ENCODE data around the gene TMEM184A. TPM values are rescaled to one million over a fixed set of nuclear protein-coding genes. Genes with fewer than 3 reads are reported as not detected.

The TMEM184A gene
- total RNA-seq, 1 experiment from 2014 or later, result 1.7 TPM

DNA sequence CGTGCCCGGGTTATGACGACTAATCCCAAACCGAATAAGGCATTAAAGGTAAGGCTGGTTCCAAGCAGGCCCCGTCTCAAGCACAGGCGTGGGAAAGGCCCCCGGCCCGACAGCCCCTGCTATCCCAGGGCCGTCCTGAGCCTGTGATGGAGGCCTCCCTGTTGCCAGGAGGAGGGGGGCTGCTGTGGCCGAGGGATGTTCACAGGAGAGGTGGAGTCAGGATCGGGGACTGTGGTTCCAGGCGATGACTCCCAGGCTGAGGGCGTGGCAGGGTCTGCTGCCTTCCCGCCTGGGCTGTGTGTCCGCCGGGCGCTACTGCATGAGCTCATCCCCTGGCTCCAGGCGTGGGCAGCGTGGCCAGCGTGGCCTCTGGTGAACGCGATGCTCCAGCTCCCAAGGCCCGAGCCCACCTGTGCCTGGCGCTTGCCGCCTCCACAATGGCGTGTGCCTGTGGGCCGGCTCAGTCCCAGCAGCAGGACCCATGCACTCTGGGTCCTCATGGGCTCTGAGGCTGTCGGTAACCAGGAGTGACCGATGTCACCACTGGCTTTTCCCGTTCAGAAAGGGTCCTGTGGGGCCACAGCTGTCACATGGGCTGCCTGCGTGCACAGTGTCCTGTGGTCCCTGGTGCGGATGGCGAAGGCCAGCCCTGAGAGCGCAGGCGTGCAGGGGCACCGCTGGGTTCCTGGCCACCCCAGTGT, 16.7 kb downstream of the TMEM184A start:
- peak; percentile 62 for DNase-seq (ENCODE audit: low read depth)

DNA sequence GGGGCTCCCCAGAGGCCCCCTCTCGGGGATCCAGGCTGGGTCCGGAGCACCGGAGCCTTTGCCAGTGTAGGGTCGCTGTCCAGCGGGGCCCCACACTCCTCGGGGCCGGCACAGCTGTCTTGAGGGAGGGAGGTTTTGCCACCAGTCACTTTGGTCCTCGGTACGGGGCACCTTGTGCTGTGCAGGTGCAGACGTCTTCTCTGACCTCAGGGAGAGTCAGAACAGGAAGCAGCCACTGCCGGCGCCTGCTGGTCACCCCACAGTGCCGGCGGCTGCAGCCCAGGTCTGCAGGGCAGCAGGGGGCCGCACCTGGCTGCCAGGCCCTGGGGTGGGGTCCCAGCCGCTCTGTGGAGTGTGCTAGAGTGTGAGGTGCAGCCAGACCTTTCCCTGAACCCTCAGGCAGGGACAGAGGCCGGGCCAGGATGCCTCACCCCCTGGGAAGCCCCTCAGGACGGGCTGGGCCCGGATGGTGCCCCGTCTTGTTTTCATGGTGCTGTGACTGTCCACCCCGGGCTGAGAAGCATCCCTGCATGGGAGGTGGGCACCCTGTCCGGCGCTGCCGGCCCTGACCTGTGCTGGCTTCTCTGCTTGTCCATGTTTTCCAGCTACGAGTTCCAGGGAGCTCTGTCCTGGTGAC, 17.3 kb downstream of the TMEM184A start:
- peak; percentile 33 for DNase-seq (ENCODE audit: low read depth)

DNA sequence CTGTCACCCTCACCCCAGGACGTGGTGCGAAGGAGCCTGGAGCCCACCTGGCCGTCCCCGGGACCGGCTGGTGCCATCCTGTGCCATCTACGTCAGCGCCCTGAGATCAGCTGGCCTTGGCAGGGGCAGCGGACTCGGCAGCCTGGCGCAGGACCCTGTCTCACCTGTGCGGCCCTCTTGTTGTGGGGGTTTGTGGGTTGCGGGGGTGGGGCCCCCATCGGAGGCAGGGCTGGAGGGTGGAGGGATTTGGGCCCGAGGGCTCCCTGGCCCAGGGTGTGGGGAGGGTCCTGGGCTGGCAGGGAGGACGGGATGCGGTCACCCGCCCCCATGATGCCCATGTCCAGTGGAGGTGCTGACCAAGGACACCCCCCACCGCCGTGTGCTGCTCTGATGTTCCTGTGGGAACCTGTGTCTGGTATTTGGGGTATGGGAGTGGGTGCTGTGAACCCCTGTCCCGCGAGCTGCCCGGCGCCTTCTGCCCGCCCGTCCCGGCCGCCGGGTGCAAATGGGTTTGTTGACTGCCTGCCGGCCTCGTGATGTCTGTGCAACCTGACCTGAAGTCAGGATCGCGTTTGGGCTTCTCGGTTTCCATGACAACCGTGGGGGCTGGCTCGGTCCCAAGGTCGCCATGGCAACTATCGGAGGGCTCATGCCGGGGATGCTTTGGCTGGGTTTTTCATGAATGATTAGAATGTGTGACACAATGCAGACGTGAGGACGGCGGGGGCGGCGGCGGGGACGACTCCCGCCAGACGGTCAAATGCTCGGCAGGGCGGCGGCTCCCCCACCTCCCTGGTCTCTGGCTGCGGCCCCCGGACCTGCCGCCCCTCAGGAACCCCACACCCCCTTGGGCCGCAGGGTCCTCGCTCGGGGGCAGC, 18.2 kb downstream of the TMEM184A start:
- peak; percentile 97 for DNase-seq (ENCODE audit: low read depth)

DNA sequence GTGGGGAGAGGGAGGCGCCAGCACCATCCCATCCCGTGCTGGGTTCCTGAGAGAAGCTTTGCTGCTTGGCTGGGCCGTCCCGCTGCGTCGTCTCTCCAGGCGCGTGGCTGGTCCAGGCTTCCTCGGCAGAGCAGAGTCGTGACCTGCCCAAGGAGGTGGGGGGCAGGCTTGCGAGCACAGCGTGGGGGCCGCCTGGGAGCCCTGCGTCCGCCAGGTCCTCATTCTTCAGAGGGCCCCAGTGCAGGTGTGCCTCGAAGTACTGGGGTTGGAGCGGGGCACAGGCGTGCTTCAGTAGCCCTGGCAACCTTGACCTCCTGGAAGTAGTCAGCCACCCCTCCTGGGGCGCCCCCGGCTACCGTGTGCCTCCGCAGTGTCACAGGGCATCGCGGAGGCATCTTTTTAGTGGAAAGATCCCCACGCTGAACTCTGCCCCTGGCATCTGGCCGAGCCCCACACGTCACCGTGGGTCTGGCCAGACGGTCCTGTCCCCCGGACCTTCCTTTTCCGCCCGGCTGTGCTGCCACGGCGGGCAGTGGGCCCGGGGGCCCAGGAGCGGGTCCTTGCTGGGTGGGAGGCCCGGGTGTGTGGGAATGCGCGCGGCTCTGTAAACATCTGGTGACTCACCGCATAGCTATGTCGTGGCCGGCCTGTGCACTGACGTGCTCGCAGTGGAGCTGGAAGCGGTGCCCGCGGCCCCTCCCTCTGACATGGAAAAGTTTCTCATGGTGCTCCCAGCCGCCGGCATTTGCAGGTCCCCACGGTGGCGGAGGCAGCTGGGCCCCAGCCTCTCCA, 19.1 kb downstream of the TMEM184A start:
- DNase-seq (ENCODE audit: low read depth), result peak; percentile 99

DNA sequence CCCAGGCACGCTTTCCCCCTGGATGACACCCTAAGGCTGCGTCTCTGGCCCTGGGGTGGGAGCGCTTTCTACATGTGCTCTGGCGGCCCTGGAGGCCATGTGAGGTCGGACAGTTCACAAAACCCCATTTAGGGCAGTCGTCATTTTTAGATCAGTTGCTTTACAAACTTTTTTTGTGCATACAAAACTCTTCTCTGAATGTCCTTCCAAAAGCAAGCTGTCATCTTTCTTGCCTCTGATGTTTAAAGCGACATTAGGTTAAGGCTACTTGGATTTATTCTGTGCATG, 19.6 kb downstream of the TMEM184A start:
- DNase-seq (ENCODE audit: low read depth), result no peak

DNA sequence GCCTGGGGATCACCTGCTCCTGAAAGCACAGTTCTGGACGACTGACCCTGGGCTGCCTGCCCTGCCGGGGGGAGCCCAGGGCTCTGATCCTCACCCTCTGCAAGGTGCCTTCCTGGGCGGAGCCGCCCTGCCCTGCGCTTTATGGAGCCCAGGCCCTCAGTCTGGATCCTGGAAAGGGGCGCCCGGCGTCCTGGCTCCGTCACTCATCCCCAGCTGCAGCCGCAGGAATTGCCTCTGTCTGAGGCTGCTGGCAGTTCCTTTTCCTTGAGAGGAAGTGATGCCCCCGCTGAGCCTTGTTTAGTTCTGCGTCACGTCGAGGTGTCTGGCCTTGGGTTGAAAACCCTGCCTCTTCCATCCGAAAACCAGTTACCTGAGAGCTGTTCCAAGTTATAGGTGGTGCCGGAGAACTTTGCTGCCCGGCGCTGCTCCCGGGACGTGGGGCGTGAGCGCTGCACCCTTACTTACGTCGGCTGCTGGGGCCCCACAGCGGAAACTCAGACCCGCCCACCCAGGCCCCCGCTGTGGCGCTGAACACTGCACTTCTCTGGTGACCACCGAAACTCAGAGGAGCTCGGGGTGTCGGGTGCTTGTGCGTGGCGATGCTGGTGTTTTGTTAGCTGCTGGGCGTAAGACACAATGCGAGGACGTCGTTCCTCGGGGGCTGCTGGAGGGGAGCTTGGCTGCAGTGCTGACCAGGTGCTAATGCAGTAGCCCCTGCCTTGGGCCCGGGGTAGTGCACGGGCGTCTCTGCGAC, 20.1 kb downstream of the TMEM184A start:
- peak; percentile 9 for DNase-seq (ENCODE audit: low read depth)

DNA sequence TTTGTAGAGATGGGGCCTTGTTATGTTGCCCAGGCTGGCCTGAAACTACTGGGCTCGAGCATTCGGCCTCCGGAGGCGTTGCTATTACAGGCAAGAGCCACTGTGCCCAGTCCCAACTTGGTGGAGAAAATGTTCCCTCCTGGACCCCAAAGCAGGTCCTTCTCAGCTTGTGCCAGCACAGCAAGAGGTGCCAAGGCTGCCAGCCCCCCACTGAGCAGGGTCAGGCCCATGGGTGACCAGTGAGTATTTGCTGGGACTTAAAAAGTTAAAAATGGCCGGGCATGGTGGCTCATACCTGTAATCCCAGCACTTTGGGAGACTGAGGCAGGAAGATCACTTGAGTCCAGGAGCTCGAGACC, 20.9 kb downstream of the TMEM184A start:
- no peak for DNase-seq (ENCODE audit: low read depth)

DNA sequence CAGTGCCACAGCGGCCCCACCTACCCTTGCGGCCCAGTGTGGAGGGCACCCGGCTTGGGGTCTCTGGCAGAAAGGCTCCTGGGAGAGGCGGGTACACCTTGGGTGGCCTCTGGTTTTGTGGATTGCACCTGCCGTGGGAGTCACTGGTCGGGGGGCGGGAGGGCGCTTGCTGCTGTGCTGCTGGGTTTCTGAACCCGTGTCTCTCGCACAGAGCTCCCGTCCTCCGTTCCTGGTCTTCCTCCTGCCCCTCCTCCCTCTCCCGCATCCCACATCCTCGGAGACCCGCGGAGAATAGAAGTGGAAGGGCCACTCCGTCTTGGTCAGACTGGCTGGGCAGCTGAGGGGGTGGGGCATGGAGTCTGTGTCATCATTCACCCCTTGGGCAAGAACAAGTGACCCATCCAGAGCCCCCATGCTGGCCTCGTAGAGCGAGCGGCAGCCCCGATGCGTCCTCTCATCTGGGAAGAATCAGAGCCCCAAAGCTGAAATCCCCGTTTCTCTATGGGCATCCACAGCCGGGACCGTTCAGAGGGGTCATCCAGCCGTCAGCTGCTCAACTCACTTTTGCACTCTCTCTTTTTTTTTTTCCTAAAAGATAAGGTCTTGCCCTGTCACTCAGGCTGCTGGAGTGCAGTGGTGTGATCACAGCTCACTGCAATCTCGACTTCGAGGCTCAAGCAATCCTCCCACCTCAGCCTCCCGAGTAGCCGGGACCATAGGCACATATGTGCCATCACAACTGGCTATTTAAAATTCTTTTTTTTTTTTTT, 21.5 kb downstream of the TMEM184A start:
- DNase-seq (ENCODE audit: low read depth), result peak; percentile 14

DNA sequence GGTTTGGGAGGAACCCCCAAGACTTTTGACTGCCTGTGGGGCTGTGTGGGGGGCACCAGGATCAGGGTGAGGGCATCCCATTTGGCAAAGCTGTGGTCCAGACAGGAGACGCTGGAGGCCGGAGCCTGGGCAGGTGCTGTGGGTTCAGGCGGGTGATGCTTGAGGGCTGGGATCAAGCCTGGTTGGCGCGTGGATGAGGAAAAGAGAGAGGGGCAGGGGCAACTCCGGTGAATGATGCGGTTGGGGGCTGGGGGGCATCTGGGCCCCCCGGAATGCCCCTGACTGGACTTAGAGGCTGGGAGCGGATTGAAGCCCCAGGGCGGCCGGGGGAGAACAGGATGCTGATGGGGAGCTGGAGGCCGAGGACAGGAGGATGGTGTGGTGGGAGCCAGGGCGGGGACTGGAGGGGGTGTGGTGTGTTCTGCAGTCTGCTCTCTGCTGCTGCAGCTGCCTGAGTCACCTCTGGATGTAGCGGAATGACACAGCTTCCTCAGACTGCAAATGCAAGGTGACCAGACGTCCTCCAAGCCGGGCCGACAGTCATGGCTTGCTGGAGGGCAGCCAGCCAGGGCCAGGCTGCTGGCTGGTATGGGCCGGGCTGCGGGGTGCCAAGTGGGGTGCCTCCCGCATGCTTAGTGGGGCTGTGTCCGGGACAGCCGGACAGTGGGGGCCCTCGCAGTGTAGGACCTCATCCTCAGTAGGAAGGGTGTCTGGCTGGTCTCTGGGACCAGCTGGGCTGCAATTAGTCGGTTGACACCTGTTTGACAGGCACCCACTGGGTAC, 22.3 kb downstream of the TMEM184A start:
- peak; percentile 97 for DNase-seq (ENCODE audit: low read depth)

DNA sequence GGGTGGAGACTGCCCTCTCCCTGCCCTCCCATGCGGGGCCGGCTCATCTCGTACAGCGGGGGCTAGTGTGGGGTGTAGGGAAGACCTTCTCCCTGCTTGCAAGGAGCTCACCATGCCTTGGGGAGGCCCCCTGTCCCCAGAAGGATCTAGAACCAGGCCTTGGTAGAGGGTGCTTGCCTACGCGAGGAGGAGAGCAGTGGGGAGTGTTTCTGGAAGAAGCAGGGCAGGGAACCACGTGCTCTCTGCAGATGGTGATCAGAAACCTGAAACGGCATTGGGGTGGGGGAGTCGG, 22.8 kb downstream of the TMEM184A start:
- no peak for DNase-seq (ENCODE audit: low read depth)

DNA sequence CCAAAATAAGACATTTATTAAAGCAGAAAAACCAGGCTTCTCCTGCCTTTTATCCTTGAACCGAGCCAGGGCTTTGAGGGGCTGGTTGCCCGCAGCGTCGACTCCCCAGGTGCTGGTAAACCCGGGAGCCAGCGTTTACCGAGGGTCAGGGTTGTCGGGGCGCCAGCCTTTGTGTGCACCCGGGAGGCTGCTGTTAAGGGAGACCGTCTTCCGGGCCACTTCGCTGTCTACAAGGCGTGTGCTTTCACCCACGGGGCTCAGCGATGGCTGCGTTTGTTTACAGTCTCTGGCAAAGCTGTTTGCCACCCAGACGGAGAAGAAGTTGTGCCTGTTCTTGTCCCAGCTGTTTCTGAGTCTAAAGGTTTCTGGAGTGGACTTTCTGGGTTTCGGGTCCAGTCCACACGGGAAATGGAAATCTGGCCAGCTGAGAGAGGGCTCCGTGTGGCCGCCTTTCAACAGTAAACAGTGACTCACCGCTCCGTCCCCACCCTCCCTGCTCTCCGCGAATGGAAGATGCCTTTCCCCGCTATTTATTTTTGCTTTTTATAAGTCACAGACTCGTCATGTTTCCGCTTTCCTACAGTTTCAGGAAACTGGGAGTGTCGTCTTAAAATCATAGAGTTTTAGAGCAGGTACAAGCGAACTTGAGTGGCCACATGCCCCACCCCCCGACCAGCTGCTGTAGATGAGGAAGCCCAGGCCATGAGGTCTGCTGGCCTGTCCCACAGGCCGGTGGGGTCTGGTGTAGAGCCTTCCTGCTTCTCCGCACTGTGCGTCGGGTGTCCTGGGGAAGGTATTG, 23.4 kb downstream of the TMEM184A start:
- DNase-seq (ENCODE audit: low read depth), result peak; percentile 95

DNA sequence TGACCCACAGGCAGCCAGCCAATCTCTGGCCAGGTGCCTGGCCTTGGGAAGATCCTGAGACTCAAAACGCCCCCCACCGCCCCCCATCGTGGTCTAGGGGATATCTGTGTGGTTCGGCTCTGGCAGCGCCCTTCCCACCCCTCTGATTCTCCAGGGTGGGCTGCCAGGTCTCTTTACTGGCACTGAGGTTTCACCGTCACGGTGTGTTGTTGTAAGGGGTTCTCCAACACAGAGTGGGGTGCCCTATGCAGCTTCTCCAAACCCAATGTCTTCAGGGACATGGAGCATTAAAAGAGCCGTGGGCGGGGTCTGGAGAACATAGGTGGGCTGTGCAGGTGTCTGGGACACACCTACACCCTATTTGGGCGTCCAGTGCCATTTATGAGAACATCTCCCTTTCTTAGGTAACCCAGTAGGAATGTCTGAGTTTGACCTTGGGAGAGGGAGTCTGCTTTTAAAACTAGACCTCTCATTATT, 24.0 kb downstream of the TMEM184A start:
- no peak for DNase-seq (ENCODE audit: low read depth)

DNA sequence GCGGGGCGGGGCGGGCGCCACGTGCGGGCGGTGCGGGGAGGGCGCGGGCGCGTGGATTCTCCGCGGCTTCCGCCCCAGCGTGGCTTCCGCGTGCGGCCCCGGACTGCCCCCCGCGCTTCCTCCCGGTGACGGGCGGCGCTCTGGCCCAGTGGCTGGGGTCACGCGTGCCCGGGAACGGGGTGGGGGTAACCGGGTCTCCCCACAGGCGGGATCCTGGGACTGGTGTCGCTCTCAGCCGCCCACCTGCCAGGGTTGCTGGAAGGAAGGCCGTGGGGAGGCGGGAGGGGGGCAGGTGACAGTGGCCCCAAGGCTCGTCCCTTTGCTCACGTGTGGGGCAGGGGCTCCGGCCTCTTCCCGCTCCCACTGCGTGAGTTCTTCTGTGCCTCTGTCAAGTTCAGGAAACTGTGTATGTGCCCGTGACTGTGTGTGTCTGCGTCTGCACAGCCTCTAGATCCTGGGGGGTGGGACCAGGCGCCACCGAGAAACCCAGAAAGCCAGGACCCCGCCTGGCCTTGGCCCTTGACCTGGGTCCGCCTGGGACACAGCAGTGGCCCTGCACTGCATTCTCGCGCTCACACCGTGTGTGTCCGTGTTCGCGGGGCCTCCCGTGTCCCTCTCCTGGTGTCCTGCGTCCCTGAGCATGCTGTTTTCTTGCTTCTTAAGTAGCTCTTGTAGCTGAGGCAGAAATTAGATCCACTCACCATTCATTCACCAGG, 24.6 kb downstream of the TMEM184A start:
- DNase-seq (ENCODE audit: low read depth), result peak; percentile 58

DNA sequence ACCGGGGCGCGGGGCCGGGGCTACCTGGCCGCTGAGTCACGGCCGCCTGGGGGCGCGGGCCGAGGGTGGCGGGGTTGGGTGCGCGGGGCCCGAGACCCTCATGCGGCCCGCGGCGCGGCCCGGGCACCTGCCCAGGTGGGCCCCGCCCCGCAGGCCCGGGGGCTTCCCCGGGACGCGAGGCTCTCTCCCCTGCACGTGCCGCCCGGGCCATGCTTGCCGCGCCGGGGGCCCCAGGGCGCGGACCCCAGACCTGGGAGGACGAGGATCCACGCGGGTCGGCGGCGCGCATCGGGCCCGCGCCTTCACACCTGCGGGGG, 25.1 kb downstream of the TMEM184A start:
- DNase-seq (ENCODE audit: low read depth), result peak; percentile 15

DNA sequence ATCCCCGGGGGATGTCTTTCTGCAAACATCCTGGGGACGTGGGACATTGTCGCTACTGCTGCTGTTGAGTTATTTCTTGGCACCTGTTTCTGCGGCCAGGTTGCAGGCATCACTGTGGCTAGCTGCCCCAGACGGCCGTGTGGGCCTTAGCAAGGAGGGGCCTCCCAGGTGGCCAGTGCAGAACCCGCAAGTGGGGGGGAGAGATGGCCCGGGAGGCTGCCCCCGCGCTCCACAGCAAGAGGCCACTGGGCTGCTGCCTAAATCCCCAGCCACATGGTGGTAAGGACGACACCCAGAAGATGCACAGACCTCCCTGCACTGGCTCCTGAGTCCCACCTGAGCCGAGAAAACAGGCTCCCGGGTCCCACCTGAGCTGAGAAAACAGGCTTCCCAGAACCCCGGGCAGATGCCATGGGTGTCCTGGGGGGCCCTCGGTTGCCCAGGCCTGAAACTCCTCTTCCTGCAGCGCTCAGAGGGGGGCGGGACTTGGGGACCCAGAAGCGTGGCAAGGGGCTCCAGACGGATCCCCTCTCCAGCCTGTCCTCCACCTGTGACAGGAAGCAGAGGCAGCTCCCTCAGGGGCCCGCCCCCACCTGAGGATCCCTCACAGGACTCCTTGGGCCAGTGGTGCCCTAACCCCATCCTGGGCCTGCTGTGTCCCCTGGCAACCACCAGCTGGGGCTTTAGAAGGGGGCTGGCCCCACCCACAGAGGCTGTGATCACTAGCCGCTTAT, 26.5 kb downstream of the TMEM184A start:
- DNase-seq (ENCODE audit: low read depth), result no peak

DNA sequence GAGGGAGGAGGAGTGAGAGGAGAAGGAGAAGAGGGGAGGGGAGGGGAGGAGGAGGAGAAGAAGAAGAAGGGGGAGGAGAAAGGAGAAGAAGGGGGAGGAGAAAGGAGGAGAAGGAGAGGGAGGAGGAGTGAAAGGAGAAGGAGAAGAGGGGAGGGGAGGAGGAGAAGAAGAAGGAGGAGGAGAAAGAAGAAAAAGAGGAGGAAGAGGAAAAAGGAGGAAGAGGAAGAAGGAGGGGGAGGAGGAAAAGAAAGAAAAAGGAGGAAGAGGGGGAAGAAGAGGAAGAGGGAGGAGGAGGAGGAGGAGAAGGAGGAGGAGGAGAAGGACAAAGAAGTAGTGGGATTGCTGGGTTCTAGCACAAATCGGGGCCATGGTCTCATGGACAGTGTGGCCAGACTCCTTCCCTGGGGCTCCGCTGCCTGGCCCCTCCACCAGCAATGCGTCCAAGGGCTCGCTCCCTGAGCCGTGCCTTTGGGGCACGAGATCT, 29.7 kb downstream of the TMEM184A start:
- DNase-seq (ENCODE audit: low read depth), result no peak

DNA sequence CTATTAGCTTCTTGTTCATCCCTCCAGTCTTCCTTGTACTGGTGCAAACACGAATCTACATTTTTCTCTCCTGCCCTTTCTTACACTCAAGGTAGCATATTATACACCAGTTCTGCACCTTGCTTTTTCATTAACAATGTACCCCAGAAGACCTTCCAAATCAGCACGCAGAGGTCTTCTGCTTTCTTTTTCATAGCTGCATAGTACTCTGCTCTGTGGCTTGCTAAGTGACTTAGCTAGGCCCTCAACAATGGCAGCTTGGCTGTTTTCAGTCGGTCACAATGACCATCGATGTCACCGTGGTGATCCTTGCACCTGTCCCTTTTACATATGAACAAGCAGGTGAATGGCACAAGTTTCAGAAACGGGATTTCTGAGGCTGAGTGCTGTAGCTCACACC, 30.6 kb downstream of the TMEM184A start:
- no peak for DNase-seq (ENCODE audit: low read depth)

DNA sequence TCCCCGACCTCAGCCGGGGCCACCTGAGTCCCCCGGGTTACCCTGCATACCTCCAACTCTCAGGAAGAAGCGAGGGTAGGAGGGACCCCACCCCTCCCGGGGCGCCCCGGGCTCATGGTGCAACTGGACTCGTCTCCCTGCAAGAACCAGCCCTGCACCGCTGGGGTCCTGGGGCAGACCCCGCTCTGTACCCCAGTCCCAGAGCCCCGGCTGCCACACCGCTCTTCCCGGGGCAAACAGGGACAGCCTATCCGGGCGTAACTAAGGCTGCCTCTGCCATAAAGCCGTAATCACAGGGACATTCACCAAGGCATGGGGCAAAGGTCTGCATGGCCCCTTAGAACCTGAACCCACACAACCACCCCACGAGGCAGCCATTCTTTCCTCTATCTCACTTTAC, 32.2 kb downstream of the TMEM184A start:
- no peak for DNase-seq (ENCODE audit: low read depth)

Measured in Daoy (cell line).